Urothelium cell line (cell line): ENCODE results near the gene ZDHHC11B.
"Not testable (repeated sequence)": the region's sequence is repeated elsewhere in the genome, so short reads cannot be mapped to it uniquely, and the experiment has no call there.

Experiments
- DNase-seq: peaks from one replicate; pipeline ENCODE4 v3.0.0; 2011; ENCODE audit warnings: low spot score, mixed read lengths
- FAIRE-seq: peaks from 2 replicates; lab custom pipeline; 2011; peaks lifted over from hg19 to GRCh38; lab: Jason Lieb, UNC

ZDHHC11B gene

GRCh38 chr5:691817-692528, 92.6 kb downstream of the ZDHHC11B start:
- no peak for FAIRE-seq
- DNase-seq: no peak

- FAIRE-seq: peak; percentile 98
- DNase-seq: not testable (repeated sequence)
Observed at GRCh38 chr5:691049-691448, 93.5 kb downstream of the ZDHHC11B start.

- DNase-seq, FAIRE-seq: not testable (repeated sequence)
Observed at GRCh38 chr5:690293-690692, 94.2 kb downstream of the ZDHHC11B start.

- not testable (repeated sequence) for FAIRE-seq
Observed at GRCh38 chr5:688348-689010, 96.0 kb downstream of the ZDHHC11B start.

GRCh38 chr5:686936-687335, 97.6 kb downstream of the ZDHHC11B start:
- FAIRE-seq: peak; percentile 5
- not testable (repeated sequence) for DNase-seq

More at GRCh38 chr5:688348-689010, 96.0 kb downstream of the ZDHHC11B start:
- DNase-seq: not testable (repeated sequence)

- peak; percentile 65 for FAIRE-seq
- DNase-seq: not testable (repeated sequence)
Observed at GRCh38 chr5:686172-686523, 98.4 kb downstream of the ZDHHC11B start.

GRCh38 chr5:685262-686171, 99.0 kb downstream of the ZDHHC11B start:
- DNase-seq (no peak), FAIRE-seq (peak; percentile 35)

- FAIRE-seq (no peak), DNase-seq (no peak)
Observed at GRCh38 chr5:684751-685216, 99.7 kb downstream of the ZDHHC11B start.

- FAIRE-seq: no peak
- DNase-seq: no peak
Observed at GRCh38 chr5:683551-684481, 100.7 kb downstream of the ZDHHC11B start.

GRCh38 chr5:682651-683358, 101.7 kb downstream of the ZDHHC11B start:
- FAIRE-seq: peak; percentile 91
- not testable (repeated sequence) for DNase-seq

GRCh38 chr5:682216-682615, 102.3 kb downstream of the ZDHHC11B start:
- not testable (repeated sequence) for DNase-seq, FAIRE-seq

GRCh38 chr5:681317-682191, 103.0 kb downstream of the ZDHHC11B start:
- not testable (repeated sequence) for DNase-seq
- FAIRE-seq: peak; percentile 68

- peak; percentile 91 for FAIRE-seq
- DNase-seq: not testable (repeated sequence)
Observed at GRCh38 chr5:680836-681235, 103.7 kb downstream of the ZDHHC11B start.

GRCh38 chr5:680118-680795, 104.3 kb downstream of the ZDHHC11B start:
- DNase-seq: not testable (repeated sequence)
- FAIRE-seq: peak; percentile 97

GRCh38 chr5:679166-679895, 105.2 kb downstream of the ZDHHC11B start:
- DNase-seq: not testable (repeated sequence)
- peak; percentile 62 for FAIRE-seq

- peak; percentile 52 for FAIRE-seq
- not testable (repeated sequence) for DNase-seq
Observed at GRCh38 chr5:678521-678920, 106.0 kb downstream of the ZDHHC11B start.
